ENCODE data around the gene PDPN.

- TF ChIP-seq ZNF274 (IDR thresholded peaks at IDR 0.05; ENCODE audit: low read depth, low read length), result no peak
- TF ChIP-seq EGR1 (IDR thresholded peaks at IDR 0.05; ENCODE audit: low read depth), result no peak
These were observed 6.9 kb downstream of the PDPN start for GRCh38 chr1:13590486-13590885.

All from HCT116 (cell line).